Measurements from ENCODE around the gene BBX.
"Not testable (repeated sequence)": the region's sequence is repeated elsewhere in the genome, so short reads cannot be mapped to it uniquely, and the experiment has no call there.

The BBX gene

GRCh38 chr3:107684431-107684925 lies 161.7 kb downstream of the BBX start:
- Histone ChIP-seq H3K27me3 (ENCODE audit: insufficient read depth, low read length) (no peaks in the 10 kb centered on the region), H3K27ac (ENCODE audit: low read depth, low read length) (peak overlapping the region; percentile 31; the same call in 1 of the 2 replicates), H3K4me3 (ENCODE audit: low read length) (no peak overlapping the region), H3K4me1 (ENCODE audit: insufficient read depth, low read length) (peaks cover 33% of the 10 kb centered on the region), H3K36me3 (ENCODE audit: insufficient read depth, low read length) (no peaks in the 10 kb centered on the region), H3K9me3 (ENCODE audit: insufficient read depth, low read depth, low read length) (no peaks in the 10 kb centered on the region; the same call in 1 of the 2 replicates), H3K9ac (ENCODE audit: low read depth, low read length) (0 out of 2 replicates have a peak overlapping the region, but pooled peaks have one; percentile 29)
- 25% methylated on average over 5 of the region's 5 CpGs for WGBS

- Histone ChIP-seq H3K9me3 (ENCODE audit: insufficient read depth, low read depth, low read length) (no peaks in the 10 kb centered on the region; the same call in 1 of the 2 replicates), H3K9ac (ENCODE audit: low read depth, low read length) (no peak overlapping the region), H3K4me3 (ENCODE audit: low read length) (no peak overlapping the region), H3K27ac (ENCODE audit: low read depth, low read length) (no peak overlapping the region), H3K36me3 (ENCODE audit: insufficient read depth, low read length) (no peaks in the 10 kb centered on the region), H3K27me3 (ENCODE audit: insufficient read depth, low read length) (no peaks in the 10 kb centered on the region), H3K4me1 (ENCODE audit: insufficient read depth, low read length) (peaks cover 33% of the 10 kb centered on the region)
- 78% methylated on average over 2 of the region's 2 CpGs for WGBS
These were observed 162.6 kb downstream of the BBX start for GRCh38 chr3:107685383-107685782.

- no peak overlapping the region for H3K27ac ChIP-seq (ENCODE audit: low read depth, low read length)
- no peak overlapping the region for H3K4me3 ChIP-seq (ENCODE audit: low read length)
- no peak overlapping the region for H3K9ac ChIP-seq (ENCODE audit: low read depth, low read length)
- H3K27me3 ChIP-seq (ENCODE audit: insufficient read depth, low read length): no peaks in the 10 kb centered on the region
- 96% methylated on average over 5 of the region's 5 CpGs for WGBS
- no peaks in the 10 kb centered on the region for H3K36me3 ChIP-seq (ENCODE audit: insufficient read depth, low read length)
- peaks cover 31% of the 10 kb centered on the region for H3K4me1 ChIP-seq (ENCODE audit: insufficient read depth, low read length)
- H3K9me3 ChIP-seq (ENCODE audit: insufficient read depth, low read depth, low read length): no peaks in the 10 kb centered on the region
These were observed 164.4 kb downstream of the BBX start for GRCh38 chr3:107687056-107687581.

- H3K4me3 ChIP-seq (ENCODE audit: low read length): no peak overlapping the region
- H3K27ac ChIP-seq (ENCODE audit: low read depth, low read length): no peak overlapping the region
- 91% methylated on average over 6 of the region's 6 CpGs for WGBS
- no peaks in the 10 kb centered on the region for H3K9me3 ChIP-seq (ENCODE audit: insufficient read depth, low read depth, low read length)
- H3K9ac ChIP-seq (ENCODE audit: low read depth, low read length): no peak overlapping the region
- H3K36me3 ChIP-seq (ENCODE audit: insufficient read depth, low read length): no peaks in the 10 kb centered on the region
- peaks cover 14% of the 10 kb centered on the region for H3K4me1 ChIP-seq (ENCODE audit: insufficient read depth, low read length)
- H3K27me3 ChIP-seq (ENCODE audit: insufficient read depth, low read length): no peaks in the 10 kb centered on the region
These were observed 166.6 kb downstream of the BBX start for GRCh38 chr3:107689355-107689754.

- Histone ChIP-seq H3K4me3 (ENCODE audit: low read length) (no peak overlapping the region), H3K27ac (ENCODE audit: low read depth, low read length) (no peak overlapping the region), H3K36me3 (ENCODE audit: insufficient read depth, low read length) (no peaks in the 10 kb centered on the region), H3K9ac (ENCODE audit: low read depth, low read length) (no peak overlapping the region), H3K27me3 (ENCODE audit: insufficient read depth, low read length) (no peaks in the 10 kb centered on the region), H3K4me1 (ENCODE audit: insufficient read depth, low read length) (peaks cover 2% of the 10 kb centered on the region), H3K9me3 (ENCODE audit: insufficient read depth, low read depth, low read length) (no peaks in the 10 kb centered on the region)
- 80% methylated on average over 2 of the region's 2 CpGs for WGBS
These were observed 167.9 kb downstream of the BBX start for GRCh38 chr3:107690522-107691138.

GRCh38 chr3:107691984-107692383 lies 169.2 kb downstream of the BBX start:
- not testable (repeated sequence) for H3K27ac ChIP-seq (ENCODE audit: low read depth, low read length); H3K9me3 ChIP-seq (ENCODE audit: insufficient read depth, low read depth, low read length)
- 98% methylated on average over 4 of the region's 5 CpGs for WGBS

GRCh38 chr3:107697348-107697747 lies 174.6 kb downstream of the BBX start:
- H3K4me3 ChIP-seq (ENCODE audit: low read length): peak overlapping the region; percentile 57
- not testable (repeated sequence) for H3K27ac ChIP-seq (ENCODE audit: low read depth, low read length); H3K9me3 ChIP-seq (ENCODE audit: insufficient read depth, low read depth, low read length); H3K4me1 ChIP-seq (ENCODE audit: insufficient read depth, low read length); H3K9ac ChIP-seq (ENCODE audit: low read depth, low read length); H3K27me3 ChIP-seq (ENCODE audit: insufficient read depth, low read length); H3K36me3 ChIP-seq (ENCODE audit: insufficient read depth, low read length)
- WGBS: 26% methylated on average over 4 of the region's 6 CpGs

More at GRCh38 chr3:107691984-107692383, 169.2 kb downstream of the BBX start:
- H3K27me3 ChIP-seq (ENCODE audit: insufficient read depth, low read length); H3K4me1 ChIP-seq (ENCODE audit: insufficient read depth, low read length); H3K4me3 ChIP-seq (ENCODE audit: low read length); H3K9ac ChIP-seq (ENCODE audit: low read depth, low read length); H3K36me3 ChIP-seq (ENCODE audit: insufficient read depth, low read length): not testable (repeated sequence)

- Histone ChIP-seq H3K4me3 (ENCODE audit: low read length) (peak overlapping the region; percentile 57), H3K27ac (ENCODE audit: low read depth, low read length) (peak overlapping the region; percentile 60)
These were observed 175.1 kb downstream of the BBX start for GRCh38 chr3:107697855-107698254.

GRCh38 chr3:107699682-107700081 lies 176.9 kb downstream of the BBX start:
- Histone ChIP-seq H3K4me3 (ENCODE audit: low read length) (no peak overlapping the region), H3K9me3 (ENCODE audit: insufficient read depth, low read depth, low read length) (no peaks in the 10 kb centered on the region), H3K27me3 (ENCODE audit: insufficient read depth, low read length) (no peaks in the 10 kb centered on the region), H3K4me1 (ENCODE audit: insufficient read depth, low read length) (no peaks in the 10 kb centered on the region), H3K36me3 (ENCODE audit: insufficient read depth, low read length) (no peaks in the 10 kb centered on the region), H3K27ac (ENCODE audit: low read depth, low read length) (no peak overlapping the region), H3K9ac (ENCODE audit: low read depth, low read length) (no peak overlapping the region)
- 93% methylated on average over 2 of the region's 2 CpGs for WGBS

More at GRCh38 chr3:107697855-107698254, 175.1 kb downstream of the BBX start:
- not testable (repeated sequence) for H3K27me3 ChIP-seq (ENCODE audit: insufficient read depth, low read length); H3K9me3 ChIP-seq (ENCODE audit: insufficient read depth, low read depth, low read length); H3K4me1 ChIP-seq (ENCODE audit: insufficient read depth, low read length); H3K36me3 ChIP-seq (ENCODE audit: insufficient read depth, low read length)
- H3K9ac ChIP-seq (ENCODE audit: low read depth, low read length): peak overlapping the region; percentile 76
- WGBS: 59% methylated on average over 22 of the region's 23 CpGs

- Histone ChIP-seq H3K4me1 (ENCODE audit: insufficient read depth, low read length) (no peaks in the 10 kb centered on the region), H3K36me3 (ENCODE audit: insufficient read depth, low read length) (no peaks in the 10 kb centered on the region), H3K27me3 (ENCODE audit: insufficient read depth, low read length) (no peaks in the 10 kb centered on the region), H3K4me3 (ENCODE audit: low read length) (no peak overlapping the region), H3K9me3 (ENCODE audit: insufficient read depth, low read depth, low read length) (no peaks in the 10 kb centered on the region), H3K9ac (ENCODE audit: low read depth, low read length) (no peak overlapping the region), H3K27ac (ENCODE audit: low read depth, low read length) (no peak overlapping the region)
- WGBS: 90% methylated on average over 1 of the region's 2 CpGs
These were observed 178.5 kb downstream of the BBX start for GRCh38 chr3:107701299-107701698.

- Histone ChIP-seq H3K9ac (ENCODE audit: low read depth, low read length) (no peak overlapping the region), H3K4me3 (ENCODE audit: low read length) (no peak overlapping the region), H3K9me3 (ENCODE audit: insufficient read depth, low read depth, low read length) (no peaks in the 10 kb centered on the region), H3K27ac (ENCODE audit: low read depth, low read length) (no peak overlapping the region), H3K4me1 (ENCODE audit: insufficient read depth, low read length) (no peaks in the 10 kb centered on the region; the same call in 1 of the 2 replicates), H3K27me3 (ENCODE audit: insufficient read depth, low read length) (no peaks in the 10 kb centered on the region), H3K36me3 (ENCODE audit: insufficient read depth, low read length) (no peaks in the 10 kb centered on the region)
- 87% methylated on average over 1 of the region's 1 CpG for WGBS
These were observed 181.7 kb downstream of the BBX start for GRCh38 chr3:107704477-107704876.
